ENCODE measurements around the gene ATG16L2. TPM values are rescaled to one million over a fixed set of nuclear protein-coding genes. Genes with fewer than 3 reads are reported as not detected.
A peak's percentile ranks its signal among the peaks of the same experiment; 100 is the strongest.

The ATG16L2 gene
- total and polyA plus RNA-seq, 8 donors: 41.5 to 87.3 (median 50.3) TPM

- H3K27me3 ChIP-seq: no peaks in the 10 kb centered on the region
- peak overlapping the region in 1 of 2 donors; percentile 57 for H3K27ac ChIP-seq
- peak; percentile 90 for ATAC-seq
- TF ChIP-seq, protein P1, sequence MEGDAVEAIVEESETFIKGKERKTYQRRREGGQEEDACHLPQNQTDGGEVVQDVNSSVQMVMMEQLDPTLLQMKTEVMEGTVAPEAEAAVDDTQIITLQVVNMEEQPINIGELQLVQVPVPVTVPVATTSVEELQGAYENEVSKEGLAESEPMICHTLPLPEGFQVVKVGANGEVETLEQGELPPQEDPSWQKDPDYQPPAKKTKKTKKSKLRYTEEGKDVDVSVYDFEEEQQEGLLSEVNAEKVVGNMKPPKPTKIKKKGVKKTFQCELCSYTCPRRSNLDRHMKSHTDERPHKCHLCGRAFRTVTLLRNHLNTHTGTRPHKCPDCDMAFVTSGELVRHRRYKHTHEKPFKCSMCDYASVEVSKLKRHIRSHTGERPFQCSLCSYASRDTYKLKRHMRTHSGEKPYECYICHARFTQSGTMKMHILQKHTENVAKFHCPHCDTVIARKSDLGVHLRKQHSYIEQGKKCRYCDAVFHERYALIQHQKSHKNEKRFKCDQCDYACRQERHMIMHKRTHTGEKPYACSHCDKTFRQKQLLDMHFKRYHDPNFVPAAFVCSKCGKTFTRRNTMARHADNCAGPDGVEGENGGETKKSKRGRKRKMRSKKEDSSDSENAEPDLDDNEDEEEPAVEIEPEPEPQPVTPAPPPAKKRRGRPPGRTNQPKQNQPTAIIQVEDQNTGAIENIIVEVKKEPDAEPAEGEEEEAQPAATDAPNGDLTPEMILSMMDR (IDR thresholded peaks at IDR 0.05): peak; percentile 86 to 92
- peaks cover 2 to 77% of the 10 kb centered on the region in 2 donors for H3K4me1 ChIP-seq
- intact Hi-C loops (cut with DNase I): loop anchor here (5.0 to 10.0 kb wide), 2 partner anchors 343 to 346 kb away; no protein-coding TSS in a partner anchor
- peak; percentile 72 to 89 (median 82) for DNase-seq
- no peaks in the 10 kb centered on the region for H3K9me3 ChIP-seq
- peaks cover 0 to 54% of the 10 kb centered on the region in 2 donors for H3K36me3 ChIP-seq
- no peak overlapping the region for H3K4me3 ChIP-seq
Observed at GRCh38 chr11:72831521-72832300, 17.5 kb downstream of the ATG16L2 start.

- Histone ChIP-seq H3K27ac (peak overlapping the region in 1 of 2 donors; percentile 57), H3K4me3 (no peak overlapping the region), H3K9me3 (no peaks in the 10 kb centered on the region), H3K4me1 (peaks cover 2 to 72% of the 10 kb centered on the region in 2 donors), H3K36me3 (peaks cover 3 to 56% of the 10 kb centered on the region in 2 donors), H3K27me3 (no peaks in the 10 kb centered on the region)
- TF ChIP-seq, protein P1 (IDR thresholded peaks at IDR 0.05): no peak
- DNase-seq: no peak
- intact Hi-C loops (cut with DNase I): loop anchor here (5.0 to 10.0 kb wide), 2 partner anchors 342 to 345 kb away; no protein-coding TSS in a partner anchor
- no peak for ATAC-seq
Observed at GRCh38 chr11:72832301-72833082, 18.3 kb downstream of the ATG16L2 start.

DNA sequence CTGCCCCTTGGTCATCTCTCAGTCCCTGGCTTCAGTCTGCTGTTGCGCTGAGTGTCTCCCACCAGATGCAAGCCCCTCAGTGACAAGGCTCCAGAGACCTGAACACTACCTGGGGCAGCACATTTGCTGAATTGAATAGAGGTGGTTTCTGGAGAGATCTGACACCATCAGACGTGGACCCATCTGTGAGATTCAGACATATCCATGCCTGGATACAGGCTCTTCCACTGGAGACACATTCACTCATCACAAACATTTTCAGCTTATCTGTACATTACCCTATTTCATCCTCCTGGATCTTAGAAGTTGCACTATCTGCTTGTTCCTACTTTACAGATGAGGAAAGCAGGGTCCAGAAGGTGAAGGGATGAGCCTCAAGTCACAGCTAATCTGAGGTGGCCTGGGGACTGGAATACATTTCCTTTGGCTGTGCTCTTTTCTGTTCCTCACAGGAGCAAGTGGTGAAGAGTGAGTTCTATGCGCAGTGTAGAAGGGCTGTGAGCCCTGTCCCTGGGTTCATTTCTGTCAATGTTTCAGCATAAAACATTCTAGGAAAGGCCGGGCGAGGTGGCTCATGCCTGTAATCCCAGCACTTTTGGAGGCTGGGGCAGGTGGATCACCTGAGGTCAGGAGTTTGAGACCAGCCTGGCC is 19.0 kb downstream of the ATG16L2 start:
- intact Hi-C loops (cut with DNase I): loop anchor here (5.0 to 10.0 kb wide), 2 partner anchors 342 to 344 kb away; no protein-coding TSS in a partner anchor
- Histone ChIP-seq H3K36me3 (peaks cover 5 to 63% of the 10 kb centered on the region in 2 donors), H3K27me3 (no peaks in the 10 kb centered on the region), H3K4me3 (no peak overlapping the region), H3K9me3 (no peaks in the 10 kb centered on the region), H3K4me1 (peaks cover 2 to 64% of the 10 kb centered on the region in 2 donors), H3K27ac (peak overlapping the region; percentile 48 to 74)
- DNase-seq (no peak), ATAC-seq (no peak)
- TF ChIP-seq, protein P1 (IDR thresholded peaks at IDR 0.05): no peak

DNA sequence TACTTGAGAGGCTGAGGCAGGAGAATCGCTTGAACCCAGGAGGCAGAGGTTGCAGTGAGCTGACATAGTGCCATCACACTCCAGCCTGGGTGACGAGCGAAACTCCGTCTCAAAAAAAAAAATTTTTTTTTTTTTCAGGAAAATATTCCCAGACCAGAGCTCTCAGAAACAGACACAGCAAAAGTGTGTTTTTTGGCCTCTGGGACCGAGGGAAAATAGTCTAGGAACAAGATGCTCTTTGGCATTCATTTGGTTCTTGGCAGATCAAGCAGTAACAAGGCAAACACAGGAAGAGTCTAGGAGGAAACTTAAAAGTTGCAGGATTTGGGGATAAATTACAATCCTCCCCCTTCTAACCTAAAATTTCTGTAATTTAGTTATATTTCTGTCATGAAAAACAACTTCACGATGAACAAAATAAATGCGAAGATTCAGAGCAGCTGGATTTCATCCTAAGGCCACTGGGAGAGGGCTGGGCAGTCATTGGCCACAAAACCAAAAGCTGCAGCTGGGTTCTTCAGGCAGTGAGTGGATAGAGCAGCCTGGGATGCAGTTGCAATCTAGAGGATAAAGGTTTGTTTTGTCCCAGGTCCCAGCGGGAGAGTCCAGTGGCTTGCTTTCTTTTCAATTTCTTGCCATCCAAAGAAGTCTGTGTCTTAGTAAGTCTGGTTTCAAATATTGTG is 19.7 kb downstream of the ATG16L2 start:
- TF ChIP-seq, protein P1 (IDR thresholded peaks at IDR 0.05): no peak
- Histone ChIP-seq H3K27ac (peak overlapping the region; percentile 48 to 74), H3K9me3 (no peaks in the 10 kb centered on the region), H3K4me3 (no peak overlapping the region), H3K4me1 (peaks cover 2 to 63% of the 10 kb centered on the region in 2 donors), H3K36me3 (peaks cover 5 to 63% of the 10 kb centered on the region in 2 donors), H3K27me3 (no peaks in the 10 kb centered on the region)
- intact Hi-C loops (cut with DNase I): loop anchor here (5.0 to 10.0 kb wide), 2 partner anchors 341 to 343 kb away; no protein-coding TSS in a partner anchor
- DNase-seq: peak in 1 of 4 donors; percentile 67
- ATAC-seq: no peak

Data from left lung (tissue), 10 donors.